ENCODE measurements around the gene LGALS12.
"Not testable (repeated sequence)": the region's sequence is repeated elsewhere in the genome, so short reads cannot be mapped to it uniquely, and the experiment has no call there.

The LGALS12 gene

DNA sequence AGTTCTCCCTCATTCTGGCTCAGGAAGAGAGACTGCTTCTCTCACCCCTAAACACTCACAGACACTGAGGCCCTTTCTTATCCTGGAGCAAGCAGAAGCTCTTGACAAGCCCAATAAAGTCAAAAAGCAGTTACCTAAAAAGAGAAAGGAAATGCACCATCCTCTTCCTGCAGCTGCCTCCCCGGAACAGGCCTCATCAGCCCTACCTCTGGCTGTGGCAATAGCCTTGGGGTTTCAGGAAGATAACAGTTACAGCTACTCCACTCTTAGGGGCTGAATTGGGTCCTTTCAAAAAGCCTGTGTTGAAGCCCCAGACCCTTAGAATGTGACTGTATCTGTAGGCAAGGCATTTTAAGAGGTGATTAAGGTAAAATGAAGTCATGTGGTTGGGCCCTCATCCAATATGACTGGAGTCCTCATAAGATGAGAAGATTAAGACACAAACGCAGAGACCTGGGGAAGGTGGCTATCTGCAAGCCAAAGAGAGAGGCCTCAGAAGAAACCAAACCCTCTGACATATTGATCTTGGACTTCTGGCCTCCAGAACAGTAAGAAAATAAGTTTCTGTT lies 3.5 kb upstream of the LGALS12 start:
- DNase-seq (ENCODE audit: low read depth, low spot score) = no peak
- H3K4me3 ChIP-seq (ENCODE audit: low read length) = no peak overlapping the region

DNA sequence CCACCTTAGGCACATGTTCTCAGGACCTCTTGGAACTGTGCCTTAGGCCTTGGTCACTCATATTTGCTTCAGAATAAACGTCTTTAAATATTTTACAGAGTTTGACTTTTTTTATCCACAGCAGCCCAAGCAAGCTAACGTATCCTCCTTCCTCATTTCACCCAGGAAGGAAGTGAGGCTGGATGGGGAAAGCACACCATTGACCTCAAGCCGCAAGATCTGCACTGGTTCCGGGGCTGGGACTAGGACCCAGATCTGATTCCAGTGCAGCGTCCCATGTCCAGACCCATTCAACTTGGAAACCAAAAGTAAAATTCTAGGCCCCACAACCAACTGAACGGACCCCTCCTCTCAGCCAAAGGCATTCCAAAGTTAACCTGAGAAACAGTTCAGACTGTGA lies 2.4 kb upstream of the LGALS12 start:
- H3K4me3 ChIP-seq (ENCODE audit: low read length) = no peak overlapping the region
- DNase-seq (ENCODE audit: low read depth, low spot score) = no peak

- no peak for DNase-seq (ENCODE audit: low read depth, low spot score)
Measured at GRCh38 chr11:63504054-63504453, 1.8 kb upstream of the LGALS12 start.

GRCh38 chr11:63504933-63505586 lies 824 bp upstream of the LGALS12 start:
- no peak for DNase-seq (ENCODE audit: low read depth, low spot score)
- H3K4me3 ChIP-seq (ENCODE audit: low read length) = no peak overlapping the region

More at GRCh38 chr11:63504054-63504453, 1.8 kb upstream of the LGALS12 start:
- H3K4me3 ChIP-seq (ENCODE audit: low read length) = no peak overlapping the region

DNA sequence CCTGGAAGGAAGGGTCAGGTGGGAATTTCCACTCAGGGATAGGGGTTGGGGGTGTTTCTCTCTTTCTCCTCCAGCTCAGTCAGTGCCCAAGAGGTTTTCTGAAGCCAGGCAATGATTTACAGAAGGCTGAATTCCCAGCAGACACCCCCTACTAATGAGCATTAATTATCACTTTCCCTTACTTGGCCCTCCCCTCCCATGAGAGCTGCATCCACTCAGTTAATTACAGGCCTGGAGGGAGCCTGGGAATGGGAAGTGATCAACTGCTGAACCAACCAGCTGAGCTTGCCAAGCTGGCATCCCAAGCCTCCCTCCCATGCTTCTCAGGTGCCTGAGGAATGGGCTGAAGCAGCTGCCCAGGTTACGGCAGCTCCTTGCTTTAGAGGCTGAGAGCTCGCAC lies 992 bp downstream of the LGALS12 start:
- H3K4me3 ChIP-seq (ENCODE audit: low read length) = no peak overlapping the region
- no peak for DNase-seq (ENCODE audit: low read depth, low spot score)

- DNase-seq (ENCODE audit: low read depth, low spot score) = no peak
- H3K4me3 ChIP-seq (ENCODE audit: low read length) = no peak overlapping the region
Measured at GRCh38 chr11:63507511-63507910, 1.6 kb downstream of the LGALS12 start.

- DNase-seq (ENCODE audit: low read depth, low spot score) = no peak
- no peak overlapping the region for H3K4me3 ChIP-seq (ENCODE audit: low read length)
Measured at GRCh38 chr11:63508009-63508408, 2.1 kb downstream of the LGALS12 start.

DNA sequence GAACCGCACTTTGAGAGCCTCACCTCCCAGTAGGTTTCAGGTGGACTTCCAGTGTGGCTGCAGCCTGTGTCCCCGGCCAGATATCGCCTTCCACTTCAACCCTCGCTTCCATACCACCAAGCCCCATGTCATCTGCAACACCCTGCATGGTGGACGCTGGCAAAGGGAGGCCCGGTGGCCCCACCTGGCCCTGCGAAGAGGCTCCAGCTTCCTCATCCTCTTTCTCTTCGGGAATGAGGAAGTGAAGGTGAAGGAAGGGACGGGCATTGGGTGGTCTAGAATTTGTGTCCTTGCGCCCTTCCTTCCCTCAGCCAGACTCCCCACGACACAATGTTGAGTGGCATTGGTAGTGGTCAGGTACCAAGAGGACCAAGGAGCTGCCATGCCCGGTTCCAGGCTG lies 2.9 kb downstream of the LGALS12 start:
- no peak for DNase-seq (ENCODE audit: low read depth, low spot score)

GRCh38 chr11:63510360-63511047 lies 4.6 kb downstream of the LGALS12 start:
- DNase-seq (ENCODE audit: low read depth, low spot score) = no peak
- H3K4me3 ChIP-seq (ENCODE audit: low read length) = no peak overlapping the region

More for the DNA sequence above, 2.9 kb downstream of the LGALS12 start:
- H3K4me3 ChIP-seq (ENCODE audit: low read length) = no peak overlapping the region

GRCh38 chr11:63511048-63511748 lies 5.3 kb downstream of the LGALS12 start:
- no peak for DNase-seq (ENCODE audit: low read depth, low spot score)
- no peak overlapping the region for H3K4me3 ChIP-seq (ENCODE audit: low read length)

DNA sequence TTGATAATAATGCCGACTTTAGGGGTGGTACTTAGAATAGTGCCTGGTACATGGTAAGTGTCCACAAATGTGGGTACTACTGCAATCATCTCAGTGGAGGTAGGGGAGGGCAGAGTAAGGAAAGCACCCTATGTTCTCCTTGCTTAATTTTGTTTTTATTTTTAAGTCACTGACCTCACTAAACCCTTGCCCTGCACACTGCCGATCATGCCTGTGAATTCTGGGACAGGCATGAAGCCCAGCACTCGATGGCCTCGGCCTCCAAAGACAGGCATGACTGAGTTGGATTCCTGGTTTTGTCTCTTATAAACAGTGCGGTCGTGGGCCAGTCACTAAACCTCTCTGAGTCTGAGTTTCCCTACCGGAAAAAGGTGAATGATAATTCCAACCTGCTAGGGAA lies 6.9 kb downstream of the LGALS12 start:
- DNase-seq (ENCODE audit: low read depth, low spot score) = no peak
- no peak overlapping the region for H3K4me3 ChIP-seq (ENCODE audit: low read length)

DNA sequence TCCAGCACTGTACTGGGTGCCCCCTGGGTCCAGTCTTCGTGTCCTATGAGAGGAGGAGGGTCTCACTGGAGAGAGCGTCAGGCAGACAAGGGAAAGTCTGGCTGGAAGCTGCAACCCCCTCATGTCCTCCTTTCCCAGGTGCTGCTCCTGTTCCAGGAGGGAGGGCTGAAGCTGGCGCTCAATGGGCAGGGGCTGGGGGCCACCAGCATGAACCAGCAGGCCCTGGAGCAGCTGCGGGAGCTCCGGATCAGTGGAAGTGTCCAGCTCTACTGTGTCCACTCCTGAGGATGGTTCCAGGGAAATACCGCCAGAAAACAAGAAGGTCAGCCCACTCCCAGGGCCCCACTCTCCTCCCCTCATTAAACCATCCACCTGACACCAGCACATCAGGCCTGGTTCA lies 10.2 kb downstream of the LGALS12 start:
- H3K4me3 ChIP-seq (ENCODE audit: low read length) = no peak overlapping the region
- DNase-seq (ENCODE audit: low read depth, low spot score) = no peak

DNA sequence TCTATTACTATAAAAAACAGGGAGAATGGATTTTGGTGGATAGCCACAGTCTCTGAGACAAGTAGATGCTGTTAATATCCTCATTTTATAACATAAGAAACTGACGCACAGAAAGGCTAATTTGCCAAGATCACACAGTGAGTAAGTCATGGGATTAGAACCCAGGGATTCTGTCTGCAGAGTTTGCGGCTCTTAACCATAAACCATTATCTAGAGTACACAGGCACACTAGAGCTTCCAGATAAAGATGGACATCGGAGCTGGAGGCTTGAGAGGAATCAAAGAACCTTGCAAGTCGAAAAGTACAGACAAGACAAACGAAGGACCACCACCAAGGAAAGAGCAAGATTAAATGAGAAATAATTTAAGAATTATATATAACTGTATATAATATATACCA lies 11.3 kb downstream of the LGALS12 start:
- H3K4me3 ChIP-seq (ENCODE audit: low read length) = no peak overlapping the region
- DNase-seq (ENCODE audit: low read depth, low spot score) = no peak

DNA sequence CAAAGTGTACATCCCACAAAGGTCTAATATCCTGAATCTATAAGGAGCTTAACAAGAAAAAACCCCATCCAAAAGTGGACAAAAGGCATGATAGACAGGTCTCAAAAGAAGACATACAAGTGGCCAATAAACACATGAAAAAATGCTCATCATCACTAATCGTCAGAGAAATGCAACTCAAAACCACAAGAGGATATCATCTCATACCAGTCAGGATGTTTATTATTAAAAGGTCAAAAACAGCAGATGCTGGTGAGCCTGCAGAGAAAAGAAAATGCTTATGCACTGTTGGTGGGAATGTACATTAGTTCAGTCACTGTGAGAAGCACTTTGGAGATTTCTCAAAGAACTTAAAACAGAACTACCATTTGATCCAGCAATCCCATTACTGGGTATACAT lies 12.7 kb downstream of the LGALS12 start:
- no peak for DNase-seq (ENCODE audit: low read depth, low spot score)
- no peak overlapping the region for H3K4me3 ChIP-seq (ENCODE audit: low read length)

DNA sequence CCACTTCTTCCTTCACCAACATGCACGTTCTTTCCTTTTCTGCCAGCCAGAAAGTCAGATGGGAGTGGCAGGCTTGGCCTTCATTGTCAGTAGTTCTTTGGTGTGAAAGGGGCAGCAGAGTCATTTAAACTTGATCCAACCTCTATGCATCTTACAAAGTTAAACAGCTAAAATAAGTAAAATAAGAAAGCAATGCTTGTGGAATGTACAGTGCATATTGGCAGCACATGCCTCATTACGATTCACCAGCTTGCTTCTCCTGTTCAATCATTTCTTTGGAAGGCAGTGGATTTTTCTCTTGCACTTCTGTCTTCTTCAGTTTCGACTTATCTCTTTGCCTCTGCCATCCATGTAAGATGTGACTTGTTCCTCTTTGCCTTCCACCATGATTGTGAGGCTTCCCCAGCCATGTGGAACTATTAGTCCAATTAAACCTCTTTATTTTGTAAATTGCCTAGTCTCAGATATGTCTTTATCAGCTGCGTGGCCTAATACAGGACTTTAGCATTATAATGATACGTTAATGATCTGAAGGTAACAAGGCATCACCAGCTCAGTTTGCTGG lies 14.8 kb downstream of the LGALS12 start:
- no peak for DNase-seq (ENCODE audit: low read depth, low spot score)
- no peak overlapping the region for H3K4me3 ChIP-seq (ENCODE audit: low read length)

- DNase-seq (ENCODE audit: low read depth, low spot score) = no peak
- no peak overlapping the region for H3K4me3 ChIP-seq (ENCODE audit: low read length)
Measured at GRCh38 chr11:63521896-63522295, 16.0 kb downstream of the LGALS12 start.

- no peak for DNase-seq (ENCODE audit: low read depth, low spot score)
- no peak overlapping the region for H3K4me3 ChIP-seq (ENCODE audit: low read length)
Measured at GRCh38 chr11:63523151-63523550, 17.3 kb downstream of the LGALS12 start.

GRCh38 chr11:63527667-63528066 lies 21.8 kb downstream of the LGALS12 start:
- no peak for DNase-seq (ENCODE audit: low read depth, low spot score)
- no peak overlapping the region for H3K4me3 ChIP-seq (ENCODE audit: low read length)

DNA sequence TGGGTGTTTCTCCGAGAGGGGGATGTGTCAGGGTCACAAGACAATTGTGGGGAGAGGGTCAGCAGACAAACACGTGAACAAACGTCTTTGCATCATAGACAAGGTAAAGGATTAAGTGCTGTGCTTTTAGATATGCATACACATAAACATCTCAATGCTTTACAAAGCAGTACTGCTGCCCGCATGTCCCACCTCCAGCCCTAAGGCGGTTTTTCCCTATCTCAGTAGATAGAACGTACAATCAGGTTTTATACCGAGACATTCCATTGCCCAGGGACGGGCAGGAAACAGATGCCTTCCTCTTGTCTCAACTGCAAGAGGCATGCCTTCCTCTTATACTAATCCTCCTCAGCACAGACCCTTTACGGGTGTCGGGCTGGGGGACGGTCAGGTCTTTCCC lies 22.3 kb downstream of the LGALS12 start:
- H3K4me3 ChIP-seq (ENCODE audit: low read length); DNase-seq (ENCODE audit: low read depth, low spot score): not testable (repeated sequence)
